ENCODE measurements around the gene TBC1D3I.
"Not testable (repeated sequence)": the region's sequence is repeated elsewhere in the genome, so short reads cannot be mapped to it uniquely, and the experiment has no call there.

The TBC1D3I gene

DNA sequence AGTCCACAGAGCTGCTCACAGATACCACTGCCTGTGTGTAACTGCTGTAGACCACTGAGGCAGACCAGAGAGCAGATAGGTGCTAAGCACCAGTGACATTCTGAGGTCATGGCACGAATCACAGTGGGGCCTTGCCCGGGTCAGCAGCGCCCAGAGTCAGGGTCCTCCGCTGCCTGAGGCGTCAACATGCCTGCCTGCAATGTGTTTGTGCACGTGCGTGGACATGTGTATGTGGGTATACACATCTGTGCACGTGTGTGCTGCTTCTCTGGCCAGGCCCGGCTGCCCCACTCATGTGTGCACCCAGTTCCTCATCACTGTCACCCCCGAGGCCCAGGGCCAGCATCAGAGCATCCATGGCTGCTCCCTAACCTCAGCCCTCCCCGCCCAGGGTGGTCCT is at the start of gene TBC1D3I:
TBC1D3I (minus strand) TSS at position 101 of the 400 bp plus-strand sequence. CDS start 1,585 bp downstream, outside the sequence.
- DNase-seq (ENCODE audit: low spot score) = not testable (repeated sequence)

DNA sequence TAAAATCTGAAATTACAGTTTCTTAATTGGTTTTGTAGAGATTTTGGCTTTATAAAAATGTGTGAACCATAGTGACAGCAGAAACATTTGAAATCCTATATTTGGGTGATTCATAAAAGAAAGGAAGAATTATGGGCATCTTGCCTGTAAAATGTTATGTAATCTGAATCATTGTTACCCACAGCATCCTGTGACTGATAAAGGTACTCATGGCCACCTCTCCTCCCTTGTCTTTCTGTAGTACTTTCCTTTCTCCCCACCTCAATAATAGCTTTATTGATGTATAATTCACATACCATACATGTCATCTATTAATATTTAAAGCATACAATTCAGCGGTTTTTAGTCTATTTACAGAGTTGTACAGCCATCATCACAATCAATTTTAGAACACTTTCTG is 30.8 kb upstream of the TBC1D3I start:
- DNase-seq (ENCODE audit: low spot score) = not testable (repeated sequence)

DNA sequence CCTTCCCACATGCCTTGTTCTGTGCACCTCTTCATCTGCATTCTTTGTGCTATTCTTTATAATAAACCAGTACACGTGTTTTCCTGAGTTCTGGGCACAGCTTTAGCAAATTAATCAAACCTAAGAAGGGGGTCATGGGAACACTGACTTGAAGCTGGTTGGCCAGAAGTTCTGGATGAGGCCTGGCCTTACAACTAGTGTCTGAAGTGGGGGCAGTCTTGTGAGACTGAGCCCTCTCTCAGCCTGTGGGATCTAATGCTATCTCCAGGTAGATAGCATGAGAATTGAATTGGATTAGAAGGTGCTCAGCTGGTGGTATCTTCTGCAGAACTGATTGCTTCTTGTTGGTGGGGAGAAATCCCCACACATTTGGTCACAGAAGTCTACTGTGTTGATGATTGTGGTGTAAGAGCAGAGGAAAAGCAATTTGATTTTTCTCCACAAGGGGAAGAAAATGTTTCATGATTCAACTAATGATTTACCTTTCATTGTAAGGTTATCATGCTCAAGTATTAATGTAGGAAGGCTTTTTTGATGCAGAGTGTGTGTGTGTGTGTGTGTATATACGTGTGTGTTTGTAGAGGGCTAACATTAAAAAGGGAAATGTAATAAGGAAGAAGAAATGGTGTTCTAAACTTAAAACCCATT is 25.7 kb upstream of the TBC1D3I start:
- not testable (repeated sequence) for DNase-seq (ENCODE audit: low spot score)

DNA sequence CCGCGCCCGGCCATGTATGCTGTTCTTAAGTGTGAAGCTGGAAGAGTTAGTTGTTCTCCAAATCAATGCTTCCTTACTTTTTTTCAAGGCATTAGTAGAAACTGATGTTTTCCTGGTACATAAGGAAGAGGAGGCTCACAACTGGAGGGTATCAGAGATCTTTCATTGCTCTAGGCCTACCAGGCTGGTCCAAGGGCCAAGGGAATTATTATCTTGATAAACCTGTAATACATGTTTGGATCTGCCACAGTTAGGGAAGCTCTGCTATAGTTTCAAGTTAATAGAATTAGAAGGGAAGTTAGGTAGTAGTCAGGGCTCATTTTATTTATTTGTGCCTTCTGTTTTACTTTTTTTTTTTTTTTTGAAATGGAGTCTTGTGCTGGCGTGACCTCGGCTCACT is 19.8 kb upstream of the TBC1D3I start:
- not testable (repeated sequence) for DNase-seq (ENCODE audit: low spot score)

DNA sequence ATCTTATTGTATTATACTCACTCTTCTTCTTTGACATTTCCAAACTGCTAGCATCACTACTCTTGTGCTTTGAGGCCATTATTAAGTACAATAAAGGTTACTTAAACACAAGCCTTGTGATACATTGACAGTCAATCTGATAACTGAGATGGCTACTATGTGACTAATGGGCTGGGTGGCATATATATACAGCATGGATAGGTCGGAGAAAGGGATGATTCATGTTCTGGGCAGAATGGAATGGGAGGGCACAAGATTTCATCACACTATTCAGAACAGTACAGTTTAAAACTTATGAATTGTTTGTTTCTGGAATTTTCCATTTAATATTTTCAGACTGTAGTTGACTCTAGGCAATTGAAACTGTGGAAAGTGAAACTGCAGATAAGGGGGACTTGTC is 18.9 kb upstream of the TBC1D3I start:
- not testable (repeated sequence) for DNase-seq (ENCODE audit: low spot score)

DNA sequence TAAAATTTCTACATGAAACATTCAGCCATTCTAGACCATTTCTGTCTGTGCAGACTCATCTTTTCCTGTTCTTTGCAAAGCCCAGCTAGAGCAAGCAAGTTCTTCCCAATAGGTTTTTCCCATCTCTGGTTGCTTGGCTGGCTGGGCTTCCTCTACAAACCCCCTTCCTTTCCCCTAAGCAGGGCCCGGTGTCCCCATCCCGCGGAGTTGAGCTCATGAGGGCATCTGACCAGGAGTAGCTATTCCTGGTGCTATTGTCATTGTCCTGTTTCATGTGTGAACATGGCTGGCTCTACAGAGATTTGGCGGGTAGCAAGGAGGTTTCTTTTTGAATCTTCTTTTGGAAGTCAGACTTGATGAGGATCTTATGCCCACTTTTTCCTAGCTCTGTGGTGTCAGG is 22.3 kb downstream of the TBC1D3I start:
- not testable (repeated sequence) for DNase-seq (ENCODE audit: low spot score)

DNA sequence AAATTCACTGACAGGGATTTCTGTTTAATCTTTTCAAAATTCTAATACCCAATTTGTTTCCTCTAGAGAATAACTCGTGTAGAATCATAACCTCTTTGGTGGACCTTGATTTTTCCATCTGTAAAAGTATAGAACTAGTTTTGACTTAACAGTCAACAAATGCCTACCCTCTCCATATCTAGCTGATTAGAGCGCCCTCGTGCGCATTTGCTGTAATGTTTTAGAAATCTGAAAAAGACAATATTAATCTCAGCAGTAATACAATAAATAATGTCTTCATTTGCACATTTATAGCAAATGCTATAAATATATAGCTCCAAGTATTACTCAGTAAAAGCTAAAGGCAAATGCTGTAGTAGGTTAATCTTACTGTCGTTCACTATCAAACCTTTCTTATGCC is 34.7 kb downstream of the TBC1D3I start:
- not testable (repeated sequence) for DNase-seq (ENCODE audit: low spot score)

DNA sequence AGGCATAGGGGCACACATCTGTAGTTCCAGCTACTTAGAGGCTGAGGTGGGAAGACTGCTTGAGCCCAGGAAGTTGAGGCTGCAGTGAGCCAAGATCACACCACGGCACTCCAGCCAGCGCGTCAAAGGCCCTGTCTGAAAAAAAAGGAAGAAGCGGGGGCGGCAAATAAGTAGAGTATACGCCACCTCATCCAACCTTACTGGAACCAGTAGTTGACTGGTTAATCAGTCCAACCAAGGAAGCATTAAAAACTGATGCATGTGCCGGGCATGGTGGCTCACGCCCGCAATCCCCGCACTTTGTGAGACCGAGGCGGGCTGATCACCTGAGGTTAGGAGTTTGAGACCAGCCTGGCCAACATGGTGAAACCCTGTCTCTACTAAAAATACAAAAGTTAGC is 41.4 kb downstream of the TBC1D3I start:
- DNase-seq (ENCODE audit: low spot score) = not testable (repeated sequence)

DNA sequence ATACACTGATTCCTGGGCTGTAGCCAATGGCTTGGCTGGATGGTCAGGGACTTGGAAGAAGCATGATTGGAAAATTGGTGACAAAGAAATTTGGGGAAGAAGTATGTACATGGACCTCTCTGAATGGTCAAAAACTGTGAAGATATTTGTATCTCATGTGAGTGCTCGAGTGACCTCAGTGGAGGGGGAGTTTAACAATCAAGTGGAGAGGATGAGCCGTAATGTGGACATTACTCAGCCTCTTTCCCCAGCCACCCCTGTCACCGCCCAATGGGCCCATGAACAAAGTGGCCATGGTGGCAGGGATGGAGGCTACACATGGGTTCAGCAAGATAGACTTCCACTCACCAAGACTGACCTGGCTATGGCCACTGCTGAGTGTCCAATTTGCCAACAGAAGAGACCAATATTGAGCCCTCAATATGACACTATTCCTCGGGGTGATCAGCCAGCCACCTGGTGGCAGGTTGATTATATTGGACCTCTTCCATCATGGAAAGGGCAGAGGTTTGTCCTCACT is 42.7 kb downstream of the TBC1D3I start:
- DNase-seq (ENCODE audit: low spot score) = not testable (repeated sequence)

DNA sequence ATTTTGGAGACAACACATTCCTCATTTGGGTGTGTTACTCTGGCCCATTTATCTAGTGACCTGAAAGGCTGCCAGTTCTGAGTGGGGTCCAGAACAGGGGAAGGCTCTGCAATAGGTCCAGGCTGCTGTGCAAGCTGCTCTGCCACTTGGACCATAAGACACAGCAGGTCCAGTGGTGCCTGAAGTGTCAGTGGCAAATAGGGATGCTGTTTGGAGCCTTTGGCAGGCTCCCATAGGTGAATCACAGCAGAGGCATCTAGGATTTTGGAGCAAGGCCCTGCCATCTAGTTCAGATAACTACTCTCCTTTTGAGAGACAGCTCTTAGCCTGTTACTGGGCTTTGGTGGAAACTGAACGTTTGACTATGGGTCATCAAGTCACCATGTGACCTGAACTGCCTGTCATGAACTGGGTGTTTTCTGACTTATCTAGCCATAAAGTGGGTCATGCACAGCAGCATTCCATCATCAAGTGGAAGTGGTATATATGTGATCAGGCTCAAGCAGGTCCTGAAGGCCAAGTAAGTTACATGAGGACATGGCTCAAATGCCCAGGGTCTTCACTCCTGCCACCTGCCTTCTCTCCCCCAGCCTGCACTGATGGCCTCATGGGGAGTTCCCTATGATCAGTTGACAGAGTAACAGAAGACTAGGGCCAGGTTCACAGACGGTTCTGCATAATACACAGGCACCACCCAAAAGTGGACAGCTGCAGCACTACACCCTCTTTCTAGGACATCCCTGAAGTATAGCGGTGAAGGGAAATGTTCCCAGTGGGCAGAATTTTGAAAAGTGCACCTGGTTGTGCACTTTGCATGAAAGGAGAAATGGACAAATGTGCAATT is 43.4 kb downstream of the TBC1D3I start:
- not testable (repeated sequence) for DNase-seq (ENCODE audit: low spot score)

DNA sequence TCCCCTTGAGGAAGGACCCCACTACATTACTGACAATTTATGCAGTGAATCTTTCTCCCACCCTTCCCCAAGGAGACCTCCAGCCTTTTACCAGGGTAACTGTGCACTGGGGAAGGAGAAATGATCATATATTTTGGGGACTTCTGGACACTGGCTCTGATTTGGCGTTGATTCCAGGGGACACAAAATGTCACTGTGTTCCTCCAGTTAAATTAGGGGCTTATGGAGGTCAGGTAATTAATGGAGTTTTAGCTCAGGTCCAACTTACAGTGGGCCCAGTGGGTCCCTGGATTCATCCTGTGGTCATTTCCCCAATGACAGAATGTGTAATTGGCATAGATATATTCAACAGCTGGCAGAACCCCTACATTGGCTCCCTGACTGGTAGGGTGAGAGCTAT is 44.8 kb downstream of the TBC1D3I start:
- not testable (repeated sequence) for DNase-seq (ENCODE audit: low spot score)

DNA sequence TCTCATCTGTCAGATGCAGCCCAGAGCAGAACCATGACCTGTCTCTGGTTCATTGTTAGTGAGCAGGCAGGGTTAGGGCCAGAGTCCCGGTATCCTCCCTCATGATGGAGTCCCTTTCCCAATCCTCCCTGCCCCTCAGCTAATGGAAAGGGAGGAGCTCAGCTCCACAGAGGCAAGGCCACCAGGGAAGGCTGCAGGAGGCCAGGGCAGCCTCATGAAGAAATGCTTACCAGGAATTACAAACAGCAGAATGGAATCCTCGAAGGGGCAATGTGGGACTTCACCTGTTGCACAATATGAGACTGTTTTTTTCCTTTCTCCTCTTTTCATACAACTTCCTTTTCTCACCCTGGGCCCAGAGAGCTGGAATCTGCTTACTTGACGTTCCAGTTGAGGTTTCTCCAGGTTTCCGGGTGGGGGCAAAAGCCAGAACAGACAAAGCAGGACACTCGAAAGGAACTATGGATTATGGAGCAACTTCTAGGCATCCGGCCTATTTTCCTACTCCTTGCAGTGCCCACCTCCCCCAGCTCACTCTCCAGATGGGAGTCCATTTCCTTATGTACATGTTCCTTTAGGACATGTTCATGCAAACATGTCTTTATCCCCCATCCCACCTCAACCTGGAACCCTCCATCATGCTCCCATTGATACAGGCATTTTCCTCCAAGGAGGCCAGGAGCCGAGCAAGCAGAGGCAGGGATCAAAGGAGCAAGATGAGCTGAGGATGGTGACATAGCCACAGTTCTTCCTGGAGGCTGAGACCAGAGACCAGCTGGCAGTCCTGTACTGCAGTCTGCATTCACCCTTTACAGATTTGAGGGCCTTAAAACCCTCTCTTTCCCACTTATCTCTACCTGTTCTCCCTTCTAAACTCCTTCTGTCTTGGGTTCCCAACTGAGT is 48.7 kb downstream of the TBC1D3I start:
- not testable (repeated sequence) for DNase-seq (ENCODE audit: low spot score)

DNA sequence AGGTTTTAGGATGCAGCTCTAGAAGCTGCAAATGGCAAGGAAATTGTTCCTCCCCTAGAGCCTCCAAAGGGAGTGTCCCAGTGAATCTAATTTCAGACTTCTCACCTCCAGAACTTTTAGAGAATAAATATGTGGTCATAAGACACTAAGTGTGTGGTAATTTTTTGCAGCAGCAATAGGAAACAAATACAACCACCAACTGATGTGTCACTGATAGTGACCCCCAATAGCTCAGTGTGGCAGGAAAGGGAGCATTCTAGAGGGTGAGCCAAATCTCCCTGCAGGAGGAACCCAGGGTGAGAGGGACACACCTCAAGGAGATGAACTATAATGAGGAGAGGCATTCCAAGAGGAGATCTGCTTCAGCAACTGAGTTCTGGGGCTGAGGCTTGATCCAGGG is 49.5 kb downstream of the TBC1D3I start:
- no peak for DNase-seq (ENCODE audit: low spot score)

DNA sequence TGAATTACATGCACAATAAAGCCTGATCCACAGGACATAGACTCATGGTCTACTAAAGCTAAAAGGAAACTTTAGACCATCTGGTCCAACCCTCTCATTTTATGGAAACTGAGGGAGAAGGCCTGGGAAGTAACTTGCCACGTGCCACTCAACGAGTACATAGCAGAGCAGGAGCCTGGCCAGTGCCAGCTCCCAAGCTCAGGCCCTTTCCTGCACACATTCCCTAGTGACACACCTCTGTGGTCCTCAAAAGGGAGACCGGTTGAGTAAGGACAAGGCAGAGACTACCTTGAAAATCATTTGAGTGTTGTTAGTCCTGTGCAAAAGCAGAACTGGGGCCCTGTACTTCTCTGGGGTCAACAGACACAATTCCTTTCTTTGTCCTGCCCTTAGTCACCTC is 50.7 kb downstream of the TBC1D3I start:
- no peak for DNase-seq (ENCODE audit: low spot score)

DNA sequence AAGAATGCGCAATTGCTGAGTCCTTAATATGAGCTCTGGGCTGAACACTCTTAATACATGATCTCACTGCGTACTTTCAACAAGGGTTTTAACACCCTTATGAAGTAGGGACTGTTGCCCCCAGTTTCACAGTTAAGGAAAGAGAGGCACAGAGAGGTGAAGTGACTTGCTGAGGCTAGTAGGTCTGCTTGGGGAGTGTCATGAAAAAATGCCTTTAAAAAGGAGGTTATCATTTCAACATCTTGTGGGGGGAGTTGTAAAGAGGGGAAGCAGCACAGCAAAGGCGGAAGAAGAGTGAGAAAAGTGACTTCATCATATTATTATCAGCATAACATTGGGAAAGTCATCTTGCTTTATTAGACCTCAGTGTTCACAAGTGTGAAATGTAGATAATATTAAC is 51.4 kb downstream of the TBC1D3I start:
- no peak for DNase-seq (ENCODE audit: low spot score)

DNA sequence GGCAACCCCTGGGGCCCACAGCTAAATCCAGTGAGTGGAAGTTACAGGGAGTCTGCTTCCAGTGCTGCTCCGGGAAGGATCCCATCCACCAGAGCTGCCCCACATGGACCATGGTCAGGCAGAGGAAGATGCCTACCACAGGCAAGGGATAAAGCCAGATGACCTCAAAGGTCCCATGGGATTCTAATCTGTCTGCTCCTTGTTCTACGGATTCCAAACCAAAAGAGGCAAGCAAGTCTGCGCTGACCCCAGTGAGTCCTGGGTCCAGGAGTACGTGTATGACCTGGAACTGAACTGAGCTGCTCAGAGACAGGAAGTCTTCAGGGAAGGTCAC is 52.1 kb downstream of the TBC1D3I start:
- no peak for DNase-seq (ENCODE audit: low spot score)

DNA sequence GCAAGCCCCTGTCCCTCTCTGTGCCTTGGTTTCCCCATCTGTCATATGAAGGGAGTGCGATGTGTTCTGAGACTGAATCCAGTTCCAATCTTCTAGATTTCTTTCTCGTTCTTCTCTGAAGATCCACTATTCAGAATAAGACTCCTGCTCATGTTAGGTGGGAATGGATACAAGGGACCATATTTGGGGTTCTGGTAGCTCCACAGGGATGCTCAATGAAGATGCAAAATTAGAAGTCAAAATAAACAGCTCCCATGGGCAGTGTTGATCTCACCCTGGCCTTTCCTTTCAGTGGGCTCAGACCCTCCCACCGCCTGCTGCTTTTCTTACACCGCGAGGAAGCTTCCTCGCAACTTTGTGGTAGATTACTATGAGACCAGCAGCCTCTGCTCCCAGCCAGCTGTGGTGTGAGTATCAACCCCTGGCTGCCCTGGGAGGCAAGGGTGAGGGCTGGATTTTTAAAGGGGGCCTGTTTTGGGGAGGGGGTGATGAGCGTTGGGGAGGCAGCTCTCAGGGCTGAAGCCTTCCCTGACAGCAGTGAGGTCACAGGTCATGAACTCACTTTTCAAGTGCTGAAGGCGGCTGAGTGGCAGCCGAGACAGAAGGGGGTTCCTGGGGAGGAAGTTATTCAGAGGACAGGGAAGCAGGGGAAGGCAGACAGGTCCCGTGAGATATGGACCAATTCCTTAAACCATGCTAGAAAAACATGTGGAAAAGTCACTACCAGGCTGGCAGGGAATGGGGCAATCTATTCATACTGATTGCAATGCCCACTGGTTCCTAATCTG is 52.7 kb downstream of the TBC1D3I start:
- DNase-seq (ENCODE audit: low spot score) = not testable (repeated sequence)

DNA sequence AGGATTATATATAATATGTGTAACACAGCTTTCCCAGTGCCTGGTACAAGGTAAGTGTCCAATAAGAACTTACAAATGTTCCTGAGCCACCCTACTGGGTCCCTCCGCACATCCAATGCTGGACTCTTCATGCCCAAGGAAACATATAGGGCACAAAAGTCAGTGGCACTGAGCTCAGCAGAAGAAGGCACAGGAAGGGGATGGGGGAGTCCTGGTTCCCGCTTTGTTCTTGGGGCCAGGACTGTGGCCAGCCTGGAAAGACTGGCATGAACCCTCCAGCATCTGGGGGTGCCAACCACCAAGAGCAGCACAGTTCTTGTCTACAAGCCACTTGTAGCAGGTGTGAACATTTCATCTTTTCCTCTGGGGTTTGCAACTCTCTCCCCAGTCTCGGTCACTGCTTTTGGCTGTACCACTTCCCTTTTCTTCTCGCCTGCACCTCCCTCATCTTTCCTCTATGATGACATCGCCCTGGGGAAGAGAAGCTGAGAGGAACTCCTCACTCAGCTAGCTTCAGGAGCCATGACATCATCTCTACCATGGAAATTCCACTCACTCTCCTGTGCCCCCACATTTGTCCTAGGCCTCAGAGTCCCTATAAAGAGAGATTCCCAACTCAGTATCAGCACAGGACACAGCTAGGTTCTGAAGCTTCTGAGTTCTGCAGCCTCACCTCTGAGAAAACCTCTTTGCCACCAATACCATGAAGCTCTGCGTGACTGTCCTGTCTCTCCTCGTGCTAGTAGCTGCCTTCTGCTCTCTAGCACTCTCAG is 53.7 kb downstream of the TBC1D3I start, which contains the start of gene CCL4L2:
CCL4L2 (plus strand) TSS at position 625 of the 773 bp plus-strand sequence.
- DNase-seq (ENCODE audit: low spot score) = not testable (repeated sequence)

DNA sequence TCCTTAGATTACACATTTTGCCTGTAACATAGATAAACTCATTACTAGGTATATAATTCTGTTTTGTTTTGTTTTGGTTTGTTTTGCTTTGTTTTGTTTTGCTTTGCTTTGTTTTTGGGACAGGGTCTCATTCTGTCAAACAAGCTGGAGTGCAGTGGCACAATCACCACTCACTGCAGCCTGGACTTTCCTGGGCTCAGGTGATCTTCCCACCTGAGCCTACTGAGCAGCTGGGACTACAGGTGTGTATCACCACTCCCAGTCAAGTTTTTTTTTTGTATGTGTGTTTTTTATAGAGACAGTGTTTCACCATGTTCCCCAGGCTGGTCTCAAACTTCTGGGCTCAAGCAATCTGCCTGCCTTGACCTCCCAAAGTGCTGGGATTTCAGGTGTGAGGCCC is 54.8 kb downstream of the TBC1D3I start:
- no peak for DNase-seq (ENCODE audit: low spot score)

DNA sequence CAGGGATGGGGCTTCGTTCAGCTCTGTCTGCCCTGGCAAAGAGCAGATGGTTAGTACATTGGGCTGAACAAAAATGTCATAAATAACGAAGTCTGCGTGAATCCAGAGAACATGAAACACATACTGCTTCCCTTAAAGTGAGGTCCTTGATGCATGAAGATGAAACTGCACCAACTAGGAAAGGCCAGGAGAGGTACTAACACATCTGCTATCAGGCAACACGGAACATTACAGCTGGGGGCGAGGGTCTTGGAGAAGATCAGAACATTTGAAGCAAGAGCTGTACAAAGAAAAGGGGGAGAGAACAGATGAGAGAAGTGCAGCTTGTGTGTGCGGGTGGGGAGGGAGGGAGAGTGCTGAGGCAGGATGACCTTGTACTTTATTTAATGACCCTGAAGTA is 57.0 kb downstream of the TBC1D3I start:
- not testable (repeated sequence) for DNase-seq (ENCODE audit: low spot score)

DNA sequence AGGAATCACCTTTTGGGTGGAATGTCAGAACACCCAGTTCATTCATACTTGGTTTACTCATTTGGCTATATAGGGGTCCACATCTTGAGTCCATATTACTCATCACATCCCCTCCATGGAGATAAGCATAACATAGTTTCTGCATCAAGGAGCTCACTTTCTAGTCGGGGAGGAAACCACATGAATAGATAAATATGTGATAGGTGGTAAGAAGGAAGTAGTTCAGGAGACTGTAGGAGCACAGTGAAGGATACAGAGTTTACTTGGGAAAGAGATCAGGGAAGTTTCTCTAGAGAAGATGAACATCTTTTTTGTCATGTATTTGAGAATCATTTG is 57.9 kb downstream of the TBC1D3I start:
- not testable (repeated sequence) for DNase-seq (ENCODE audit: low spot score)

Data from GM03348 (cell line).